Measurements from ENCODE around the gene SYT14. TPM values are rescaled to one million over a fixed set of nuclear protein-coding genes. Genes with fewer than 3 reads are reported as not detected.

The SYT14 gene
- total and polyA plus RNA-seq, 2 of the 4 experiments (the other 2 are of a cell fraction), result 0.14 to 1.3 TPM

GRCh38 chr1:209895709-209896108, 42.3 kb upstream of the SYT14 start:
- TF ChIP-seq, protein P1, sequence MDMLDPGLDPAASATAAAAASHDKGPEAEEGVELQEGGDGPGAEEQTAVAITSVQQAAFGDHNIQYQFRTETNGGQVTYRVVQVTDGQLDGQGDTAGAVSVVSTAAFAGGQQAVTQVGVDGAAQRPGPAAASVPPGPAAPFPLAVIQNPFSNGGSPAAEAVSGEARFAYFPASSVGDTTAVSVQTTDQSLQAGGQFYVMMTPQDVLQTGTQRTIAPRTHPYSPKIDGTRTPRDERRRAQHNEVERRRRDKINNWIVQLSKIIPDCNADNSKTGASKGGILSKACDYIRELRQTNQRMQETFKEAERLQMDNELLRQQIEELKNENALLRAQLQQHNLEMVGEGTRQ (IDR thresholded peaks at IDR 0.05; ENCODE audit: low read depth, low read length), result no peak
- peak; percentile 39; the same call in 1 of the 2 replicates for TF ChIP-seq CEBPB (IDR thresholded peaks at IDR 0.05; ENCODE audit: low read depth, low read length)
- peak; percentile 86 for DNase-seq
- no peak; the same call in 1 of the 2 replicates for ATAC-seq (ENCODE audit: low read depth)
- Histone ChIP-seq H2AK5ac (ENCODE audit: low read depth, low read length) (no peak overlapping the region), H2BK5ac (ENCODE audit: low read depth, low read length, poor library complexity, severe bottlenecking) (peak overlapping the region; percentile 22), H2BK20ac (ENCODE audit: low read depth, low read length) (peak overlapping the region; percentile 93; the same call in 1 of the 2 replicates), H3K4me1 (ENCODE audit: control insufficient read depth, insufficient read depth, low read length) (peaks cover 6% of the 10 kb centered on the region), H2AFZ (replicated peaks; ENCODE audit: low read length, poor library complexity) (no peak overlapping the region), H3K27ac (ENCODE audit: insufficient read depth, low read length) (no peak overlapping the region), H3K36me3 (ENCODE audit: control insufficient read depth, insufficient read depth, low read length) (no peaks in the 10 kb centered on the region), H3K79me1 (ENCODE audit: low read depth in 1 of 2, low read length in 2 of 2) (no peaks in the 10 kb centered on the region), H3K14ac (replicated peaks; ENCODE audit: low read depth, low read length) (peak overlapping the region; percentile 83), H3K18ac (ENCODE audit: low read depth, low read length) (no peak overlapping the region), H3K23ac (ENCODE audit: low read depth, low read length) (no peak overlapping the region), H3K4ac (ENCODE audit: low read depth, low read length) (peak overlapping the region; percentile 75; the same call in 1 of the 2 replicates), H3K4me2 (ENCODE audit: low read depth, low read length) (no peak overlapping the region), H4K5ac (ENCODE audit: low read depth, low read length) (no peak overlapping the region), H3K9me3 (ENCODE audit: control insufficient read depth, insufficient read depth, low read length) (no peaks in the 10 kb centered on the region), H3K9ac (ENCODE audit: low read depth, low read length) (no peak overlapping the region), H3K4me3 (ENCODE audit: insufficient read depth, low read depth, low read length) (no peak overlapping the region), H2BK15ac (ENCODE audit: low read depth, low read length) (peak overlapping the region; percentile 34; the same call in 1 of the 3 replicates), H3K9me1 (ENCODE audit: insufficient read depth, low read length) (peaks cover 9% of the 10 kb centered on the region; the same call in 1 of the 2 replicates), H4K8ac (ENCODE audit: low read depth in 2 of 2, low read length in 2 of 2) (peak overlapping the region in 1 of 2 experiments; percentile 67; a peak in 1 of 4 replicates), H3K56ac (ENCODE audit: extremely low read depth, insufficient read depth, low read length) (no peak overlapping the region), H3K27me3 (ENCODE audit: control insufficient read depth, insufficient read depth, low read length) (no peaks in the 10 kb centered on the region), H2AK9ac (replicated peaks; ENCODE audit: low read depth, low read length, poor library complexity) (no peak overlapping the region), H2BK120ac (ENCODE audit: low read depth, low read length) (peak overlapping the region; percentile 85; the same call in 1 of the 2 replicates), H4K20me1 (ENCODE audit: insufficient read depth, low read length) (no peaks in the 10 kb centered on the region), H4K91ac (ENCODE audit: insufficient read depth, low read depth, low read length) (no peak overlapping the region)
- CTCF ChIA-PET, result interaction anchor here (1.0 kb wide), 1 partner anchor 13 kb away, joined by 3 read pairs; no protein-coding TSS in a partner anchor
- in situ Hi-C loops (cut with MboI; ENCODE audit: low sequenced_read_pairs) (no loop called here), intact Hi-C loops (cut with micrococcal nuclease) (no loop called here), dilution Hi-C loops (cut with HindIII; ENCODE audit: low sequenced_read_pairs, unreplicated experiment) (no loop called here)
- POLR2A ChIA-PET (ENCODE audit: unreplicated experiment), result no interaction called here
- WGBS, 2 experiments (ENCODE audit: extremely low coverage in 2 of 2, insufficient read length in 1 of 2), result no CpG with 5 or more reads among the region's 4 CpGs
- no TSS peak for BruUV-seq (replicated peaks)
